Loucy (cell line): ENCODE data around the gene LYG2.
"Not testable (repeated sequence)": the region's sequence is repeated elsewhere in the genome, so short reads cannot be mapped to it uniquely, and the experiment has no call there.

Source experiments
- H2AFZ ChIP-seq: fragments of 200-600 bp; sonication (generic); 2 replicates; pipeline ENCODE4 v1.6.0; 2016; ENCODE audit warnings: antibody characterized with exemption, mild to moderate bottlenecking, low read length, moderate library complexity
- H3F3A ChIP-seq: fragments of 200-600 bp; 2 replicates; pipeline ENCODE4 v1.6.0; 2016; ENCODE audit warnings: antibody characterized with exemption, low read depth, mild to moderate bottlenecking
- H3K27me3 ChIP-seq: fragments of 200-600 bp; sonication (generic); 2 replicates; pipeline ENCODE4 v1.6.1; 2014; ENCODE audit warnings: low read length, mild to moderate bottlenecking; ENCODE audit not compliant: insufficient read depth, poor library complexity, severe bottlenecking
- H3K36me3 ChIP-seq: fragments of 200-600 bp; sonication (generic); 2 replicates; pipeline ENCODE4 v1.6.1; 2016; ENCODE audit warnings: low read length; ENCODE audit not compliant: insufficient read depth
- H3K4me1 ChIP-seq: fragments of 200-600 bp; sonication (generic); 2 replicates; pipeline ENCODE4 v1.5.1; 2014; ENCODE audit warnings: low read length, mild to moderate bottlenecking; ENCODE audit not compliant: insufficient read depth, poor library complexity, severe bottlenecking
- H3K4me2 ChIP-seq: fragments of 200-600 bp; sonication (generic); 2 replicates; pipeline ENCODE4 v1.6.0; 2014; ENCODE audit warnings: antibody characterized with exemption, low read length, low read depth, mild to moderate bottlenecking; ENCODE audit not compliant: poor library complexity, severe bottlenecking
- H3K4me3 ChIP-seq: fragments of 200-600 bp; sonication (generic); 2 replicates; pipeline ENCODE4 v1.5.1; 2014; ENCODE audit warnings: low read length, mild to moderate bottlenecking, mixed read lengths; ENCODE audit not compliant: poor library complexity, severe bottlenecking
- H3K79me2 ChIP-seq: fragments of 200-600 bp; sonication (generic); 2 replicates; pipeline ENCODE4 v1.6.1; 2014; ENCODE audit warnings: low read length; ENCODE audit not compliant: insufficient read depth
- H3K9ac ChIP-seq: fragments of 200-600 bp; sonication (generic); 2 replicates; pipeline ENCODE4 v1.6.0; 2014; ENCODE audit warnings: mild to moderate bottlenecking, low read depth, low read length, moderate library complexity; ENCODE audit not compliant: poor library complexity, severe bottlenecking
- H3K9me2 ChIP-seq: fragments of 200-600 bp; sonication (generic); replicated peaks from 2 replicates; pipeline ENCODE4 v1.6.1; 2016; ENCODE audit warnings: low read depth, low read length, mixed read lengths
- H3K9me3 ChIP-seq: fragments of 200-600 bp; sonication (generic); 2 replicates; pipeline ENCODE4 v1.6.1; 2014; ENCODE audit warnings: mild to moderate bottlenecking, antibody characterized with exemption, low read length, low read depth; ENCODE audit not compliant: insufficient read depth
- H4K20me1 ChIP-seq: fragments of 200-600 bp; sonication (generic); 2 replicates; pipeline ENCODE4 v1.6.0; 2014; ENCODE audit warnings: antibody characterized with exemption, low read length, mild to moderate bottlenecking; ENCODE audit not compliant: insufficient read depth, poor library complexity, severe bottlenecking
- CTCF ChIP-seq: fragments of 200-600 bp; sonication (generic); conservative IDR thresholded peaks from 2 replicates; pipeline ENCODE4 v1.5.1; 2014; ENCODE audit warnings: mild to moderate bottlenecking, antibody characterized with exemption, low read length
- EZH2phosphoT487 ChIP-seq: fragments of 200-600 bp; IDR thresholded peaks from 2 replicates; pipeline ENCODE4 v1.6.1; 2018; ENCODE audit warnings: antibody characterized with exemption, mild to moderate bottlenecking, moderate library complexity, borderline replicate concordance

Gene LYG2

GRCh38 chr2:99255491-99256318 is at the start of gene LYG2:
Gene LYG2, minus strand, starts transcription at chr2:99255666. Its CDS starts 1,406 bp downstream, at chr2:99254260.
- no peaks in the 10 kb centered on the region for H3K36me3 ChIP-seq
- no peaks in the 10 kb centered on the region for H3K27me3 ChIP-seq
- no peak within 1 kb of the TSS for H3K4me2 ChIP-seq
- H3K4me1 ChIP-seq, result no peaks in the 10 kb centered on the region
- H3K4me3 ChIP-seq, result no peak within 1 kb of the TSS
- no peak for TF ChIP-seq CTCF
- TF ChIP-seq EZH2phosphoT487, result no peak
- H3F3A ChIP-seq, result no peaks in the 10 kb centered on the region
- no peaks in the 10 kb centered on the region for H3K9me2 ChIP-seq
- no peaks in the 10 kb centered on the region for H4K20me1 ChIP-seq
- H3K9me3 ChIP-seq, result no peaks in the 10 kb centered on the region
- no peaks in the 10 kb centered on the region for H3K79me2 ChIP-seq
- H3K9ac ChIP-seq, result no peak within 1 kb of the TSS
- H2AFZ ChIP-seq, result no peak within 1 kb of the TSS

- not testable (repeated sequence) for H3K4me1 ChIP-seq, H3F3A ChIP-seq, H3K9ac ChIP-seq, H3K4me3 ChIP-seq, H3K9me2 ChIP-seq, H2AFZ ChIP-seq, H3K4me2 ChIP-seq, H3K79me2 ChIP-seq, H3K36me3 ChIP-seq, H3K27me3 ChIP-seq, H4K20me1 ChIP-seq, H3K9me3 ChIP-seq
These were observed 45.6 kb upstream of the LYG2 start, which contains the start of gene LYG1 for GRCh38 chr2:99301097-99301496. Gene LYG1, minus strand, starts transcription at chr2:99301197. Its CDS starts 5,527 bp downstream, at chr2:99295670.

GRCh38 chr2:99299580-99299979 is 44.1 kb upstream of the LYG2 start:
- no peaks in the 10 kb centered on the region for H3K36me3 ChIP-seq
- H3K9me2 ChIP-seq, result no peaks in the 10 kb centered on the region
- no peaks in the 10 kb centered on the region for H4K20me1 ChIP-seq
- no peaks in the 10 kb centered on the region for H3K79me2 ChIP-seq
- H3K9me3 ChIP-seq, result no peaks in the 10 kb centered on the region
- H3K4me2 ChIP-seq, result no peak overlapping the region
- no peak for TF ChIP-seq CTCF
- TF ChIP-seq EZH2phosphoT487, result no peak
- no peak overlapping the region for H3K4me3 ChIP-seq
- H3K4me1 ChIP-seq, result no peaks in the 10 kb centered on the region
- no peak overlapping the region for H2AFZ ChIP-seq
- H3K9ac ChIP-seq, result no peak overlapping the region
- no peaks in the 10 kb centered on the region for H3F3A ChIP-seq
- H3K27me3 ChIP-seq, result no peaks in the 10 kb centered on the region

- TF ChIP-seq CTCF, result no peak
- Histone ChIP-seq H3K4me3 (no peak overlapping the region), H3K27me3 (no peaks in the 10 kb centered on the region), H3K4me2 (no peak overlapping the region), H3K9me3 (no peaks in the 10 kb centered on the region), H3F3A (no peaks in the 10 kb centered on the region), H3K79me2 (no peaks in the 10 kb centered on the region), H2AFZ (no peak overlapping the region), H3K9me2 (no peaks in the 10 kb centered on the region), H3K4me1 (no peaks in the 10 kb centered on the region), H4K20me1 (no peaks in the 10 kb centered on the region), H3K9ac (no peak overlapping the region), H3K36me3 (no peaks in the 10 kb centered on the region)
These were observed 42.5 kb upstream of the LYG2 start for GRCh38 chr2:99297994-99298393.
